Esophagus squamous epithelium (tissue), 4 donors: ENCODE data around the gene MOV10L1.

ENCODE experiments used
- POLR2A ChIP-seq, 4 donors: fragments of 450-650 bp; IDR thresholded peaks; one replicate each; pipeline ENCODE4 v1.6.1; 2017; ENCODE audit warnings: antibody characterized with exemption in 4 of 4, mild to moderate bottlenecking in 4 of 4, moderate library complexity in 3 of 4
- TF ChIP-seq, protein P1 (sequence below), 6 experiments: fragments of 450-650 bp in 4 of 6; fragments of 200-600 bp in 2 of 6; sonication (generic) in 2 of 6; IDR thresholded peaks; one replicate each; pipeline ENCODE4 v1.5.1; 2016 to 2019; ENCODE audit warnings: antibody characterized with exemption in 6 of 6, mild to moderate bottlenecking in 4 of 6, moderate library complexity in 4 of 6

GRCh38 chr22:50203288-50203687 lies 113.5 kb downstream of the MOV10L1 start:
- TF ChIP-seq, protein P1, sequence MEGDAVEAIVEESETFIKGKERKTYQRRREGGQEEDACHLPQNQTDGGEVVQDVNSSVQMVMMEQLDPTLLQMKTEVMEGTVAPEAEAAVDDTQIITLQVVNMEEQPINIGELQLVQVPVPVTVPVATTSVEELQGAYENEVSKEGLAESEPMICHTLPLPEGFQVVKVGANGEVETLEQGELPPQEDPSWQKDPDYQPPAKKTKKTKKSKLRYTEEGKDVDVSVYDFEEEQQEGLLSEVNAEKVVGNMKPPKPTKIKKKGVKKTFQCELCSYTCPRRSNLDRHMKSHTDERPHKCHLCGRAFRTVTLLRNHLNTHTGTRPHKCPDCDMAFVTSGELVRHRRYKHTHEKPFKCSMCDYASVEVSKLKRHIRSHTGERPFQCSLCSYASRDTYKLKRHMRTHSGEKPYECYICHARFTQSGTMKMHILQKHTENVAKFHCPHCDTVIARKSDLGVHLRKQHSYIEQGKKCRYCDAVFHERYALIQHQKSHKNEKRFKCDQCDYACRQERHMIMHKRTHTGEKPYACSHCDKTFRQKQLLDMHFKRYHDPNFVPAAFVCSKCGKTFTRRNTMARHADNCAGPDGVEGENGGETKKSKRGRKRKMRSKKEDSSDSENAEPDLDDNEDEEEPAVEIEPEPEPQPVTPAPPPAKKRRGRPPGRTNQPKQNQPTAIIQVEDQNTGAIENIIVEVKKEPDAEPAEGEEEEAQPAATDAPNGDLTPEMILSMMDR (IDR thresholded peaks at IDR 0.05), result no peak
- no peak for TF ChIP-seq POLR2A (IDR thresholded peaks at IDR 0.05)
